Measurements from ENCODE around the gene ASPRV1. TPM values are rescaled to one million over a fixed set of nuclear protein-coding genes. Genes with fewer than 3 reads are reported as not detected.

The ASPRV1 gene
- total and polyA plus RNA-seq, 2 donors (not counting 3 experiments of a cell fraction or from before 2014, with no cell fraction given): 0.15 to 0.22 TPM

- no peaks in the 10 kb centered on the region for H3K36me3 ChIP-seq (ENCODE audit: control insufficient read depth in 2 of 2, extremely low read depth in 1 of 2, insufficient read depth in 2 of 2, low read length in 2 of 2)
Observed at GRCh38 chr2:70008290-70008689, 46.9 kb upstream of the ASPRV1 start.

GRCh38 chr2:70007151-70007550 lies 45.7 kb upstream of the ASPRV1 start:
- H3K4me1 ChIP-seq (ENCODE audit: control insufficient read depth, extremely low read depth, insufficient read depth, low read length): no peaks in the 10 kb centered on the region
- intact Hi-C loops (cut with micrococcal nuclease) (no loop called here), dilution Hi-C loops (cut with MboI; ENCODE audit: extremely low pct_ligation_motif_present, low sequenced_read_pairs) (no loop called here)
- no peak for FAIRE-seq
- H3K27ac ChIP-seq (ENCODE audit: insufficient read depth, low read depth, low read length): no peak overlapping the region
- DNase-seq (ENCODE audit: low read depth, low spot score): no peak
- no peak overlapping the region for H3K4me2 ChIP-seq (ENCODE audit: insufficient read depth, low read length)
- no TSS peak for BruUV-seq (replicated peaks)
- TF ChIP-seq FOS (IDR thresholded peaks at IDR 0.05; ENCODE audit: borderline replicate concordance, insufficient read depth, low read length): no peak
- no peak for TF ChIP-seq EZH2 (IDR thresholded peaks at IDR 0.05; ENCODE audit: borderline replicate concordance, low read depth, low read length, severe bottlenecking)
- TF ChIP-seq POLR2AphosphoS5 (IDR thresholded peaks at IDR 0.05; ENCODE audit: insufficient read depth, low read depth, low read length): no peak
- TF ChIP-seq POLR2A (IDR thresholded peaks at IDR 0.05; ENCODE audit: low read depth, low read length): no peak
- no peak for TF ChIP-seq MAX (IDR thresholded peaks at IDR 0.05; ENCODE audit: insufficient read depth, insufficient read length)
- no peak for TF ChIP-seq CTCF (IDR thresholded peaks at IDR 0.05; ENCODE audit: extremely low read depth in 1 of 2, insufficient read depth in 1 of 2, low read depth in 1 of 2, low read length in 2 of 2)
- TF ChIP-seq MYC (IDR thresholded peaks at IDR 0.05; ENCODE audit: low read depth, low read length): no peak
- no peak for TF ChIP-seq GATA2 (IDR thresholded peaks at IDR 0.05; ENCODE audit: insufficient read depth, insufficient read length, low read depth, low read length)
- TF ChIP-seq JUN (IDR thresholded peaks at IDR 0.05; ENCODE audit: borderline replicate concordance, insufficient read depth, insufficient read length, low read depth): no peak
- no peaks in the 10 kb centered on the region for H3K79me2 ChIP-seq (ENCODE audit: control insufficient read depth, insufficient read depth, low read length)
- no peak overlapping the region for H3K9ac ChIP-seq (replicated peaks; ENCODE audit: extremely low read depth, insufficient read depth, low read length)
- ChIA-PET CTCF (interaction anchor here (3.0 kb wide), 1 partner anchor 32 kb away, joined by 11 read pairs; no protein-coding TSS in a partner anchor), POLR2A (no interaction called here)
- no peaks in the 10 kb centered on the region for H3K27me3 ChIP-seq (ENCODE audit: control insufficient read depth in 2 of 2, insufficient read depth in 2 of 2, low read length in 2 of 2)
- H2AFZ ChIP-seq (ENCODE audit: low read depth, low read length): no peak overlapping the region
- no peaks in the 10 kb centered on the region for H3K36me3 ChIP-seq (ENCODE audit: control insufficient read depth in 2 of 2, extremely low read depth in 1 of 2, insufficient read depth in 2 of 2, low read length in 2 of 2)
- H3K9me3 ChIP-seq (replicated peaks; ENCODE audit: control insufficient read depth, insufficient read depth, low read length): no peaks in the 10 kb centered on the region
- no peaks in the 10 kb centered on the region for H3K9me1 ChIP-seq (replicated peaks; ENCODE audit: control insufficient read depth, extremely low read depth, insufficient read depth, low read length)
- H4K20me1 ChIP-seq (replicated peaks; ENCODE audit: control insufficient read depth, extremely low read depth, insufficient read depth, low read length): no peaks in the 10 kb centered on the region
- H3K4me3 ChIP-seq (replicated peaks in 1 of 3; ENCODE audit: insufficient read depth in 1 of 3, low read depth in 1 of 3, low read length in 3 of 3): no peak overlapping the region

More at GRCh38 chr2:70008290-70008689, 46.9 kb upstream of the ASPRV1 start:
- dilution Hi-C loops (cut with MboI; ENCODE audit: extremely low pct_ligation_motif_present, low sequenced_read_pairs): no loop called here
- H3K9ac ChIP-seq (replicated peaks; ENCODE audit: extremely low read depth, insufficient read depth, low read length): no peak overlapping the region
- POLR2A ChIA-PET: no interaction called here
- H3K27me3 ChIP-seq (ENCODE audit: control insufficient read depth in 2 of 2, insufficient read depth in 2 of 2, low read length in 2 of 2): no peaks in the 10 kb centered on the region
- H3K4me3 ChIP-seq (replicated peaks in 1 of 3; ENCODE audit: insufficient read depth in 1 of 3, low read depth in 1 of 3, low read length in 3 of 3): no peak overlapping the region
- intact Hi-C loops (cut with micrococcal nuclease): no loop called here
- no TSS peak for BruUV-seq (replicated peaks)
- no peaks in the 10 kb centered on the region for H3K9me3 ChIP-seq (replicated peaks; ENCODE audit: control insufficient read depth, insufficient read depth, low read length)
- no peak overlapping the region for H2AFZ ChIP-seq (ENCODE audit: low read depth, low read length)
- CTCF ChIA-PET: no interaction called here
- TF ChIP-seq POLR2A (IDR thresholded peaks at IDR 0.05; ENCODE audit: low read depth, low read length): no peak
- no peak for TF ChIP-seq MYC (IDR thresholded peaks at IDR 0.05; ENCODE audit: low read depth, low read length)
- TF ChIP-seq MAX (IDR thresholded peaks at IDR 0.05; ENCODE audit: insufficient read depth, insufficient read length): no peak
- TF ChIP-seq FOS (IDR thresholded peaks at IDR 0.05; ENCODE audit: borderline replicate concordance, insufficient read depth, low read length): no peak
- no peak for TF ChIP-seq POLR2AphosphoS5 (IDR thresholded peaks at IDR 0.05; ENCODE audit: insufficient read depth, low read depth, low read length)
- no peak for TF ChIP-seq JUN (IDR thresholded peaks at IDR 0.05; ENCODE audit: borderline replicate concordance, insufficient read depth, insufficient read length, low read depth)
- no peak for TF ChIP-seq GATA2 (IDR thresholded peaks at IDR 0.05; ENCODE audit: insufficient read depth, insufficient read length, low read depth, low read length)
- H4K20me1 ChIP-seq (replicated peaks; ENCODE audit: control insufficient read depth, extremely low read depth, insufficient read depth, low read length): no peaks in the 10 kb centered on the region
- H3K79me2 ChIP-seq (ENCODE audit: control insufficient read depth, insufficient read depth, low read length): no peaks in the 10 kb centered on the region
- H3K4me2 ChIP-seq (ENCODE audit: insufficient read depth, low read length): no peak overlapping the region
- FAIRE-seq (no peak), DNase-seq (ENCODE audit: low read depth, low spot score) (no peak)
- no peaks in the 10 kb centered on the region for H3K9me1 ChIP-seq (replicated peaks; ENCODE audit: control insufficient read depth, extremely low read depth, insufficient read depth, low read length)
- H3K4me1 ChIP-seq (ENCODE audit: control insufficient read depth, extremely low read depth, insufficient read depth, low read length): no peaks in the 10 kb centered on the region
- H3K27ac ChIP-seq (ENCODE audit: insufficient read depth, low read depth, low read length): no peak overlapping the region

Data from endothelial cell of umbilical vein (primary cell).